WTC11 (cell line): Measurements from ENCODE around the gene ACOXL. TPM values are rescaled to one million over a fixed set of nuclear protein-coding genes. Genes with fewer than 3 reads are reported as not detected.

ENCODE experiments used
- ATAC-seq: fragments of 200-7000 bp; cut with Tn5 transposase; 2 replicates; pipeline ENCODE4 v1.10.0; 2021; ENCODE audit warnings: mild to moderate bottlenecking, moderate library complexity
- CTCF ChIA-PET: fragments of 300-600 bp; sonication (Branson Sonifier 250); formaldehyde crosslinking; loops from one replicate; lab custom pipeline; 2021; ENCODE audit warnings: antibody characterized with exemption; lab: Charles Lee
- POLR2A ChIA-PET: fragments of 350-600 bp; sonication (Branson Sonifier 250); formaldehyde crosslinking; loops from one replicate; lab custom pipeline; 2021; ENCODE audit warnings: antibody characterized with exemption; lab: Charles Lee
- DNase-seq: peaks from one replicate; pipeline ENCODE4 v3.0.0; 2021; ENCODE audit warnings: low spot score
- H3K27ac Mint-ChIP-seq: 2 replicates; pipeline ENCODE4 v1.8.0; 2021; ENCODE audit warnings: mixed read lengths
- H3K27me3 Mint-ChIP-seq: 2 replicates; pipeline ENCODE4 v1.8.0; 2021; ENCODE audit warnings: low read depth, mild to moderate bottlenecking, moderate library complexity, mixed read lengths
- H3K36me3 Mint-ChIP-seq: 2 replicates; pipeline ENCODE4 v1.8.0; 2021; ENCODE audit warnings: mixed read lengths
- H3K4me1 Mint-ChIP-seq: 2 replicates; pipeline ENCODE4 v1.8.0; 2022; ENCODE audit warnings: mixed read lengths
- H3K4me3 Mint-ChIP-seq: 2 replicates; pipeline ENCODE4 v1.8.0; 2021; ENCODE audit warnings: mild to moderate bottlenecking, moderate library complexity, mixed read lengths
- H3K9me3 Mint-ChIP-seq: 2 replicates; pipeline ENCODE4 v1.8.0; 2021; ENCODE audit warnings: mixed read lengths
- E2F5 ChIP-seq: sonication (generic); formaldehyde crosslinking; IDR thresholded peaks from 2 replicates; pipeline ENCODE4 v1.8.1; 2022; ENCODE audit warnings: mild to moderate bottlenecking, moderate library complexity, missing genetic modification reagents
- ESRRA ChIP-seq: sonication (generic); formaldehyde crosslinking; IDR thresholded peaks from 2 replicates; pipeline ENCODE4 v1.8.1; 2022; ENCODE audit warnings: mild to moderate bottlenecking, missing genetic modification reagents, borderline replicate concordance
- FOXK1 ChIP-seq: sonication (generic); formaldehyde crosslinking; IDR thresholded peaks from 2 replicates; pipeline ENCODE4 v1.8.0; 2022; ENCODE audit warnings: mild to moderate bottlenecking, moderate library complexity, missing genetic modification reagents
- GABPB1 ChIP-seq: sonication (generic); formaldehyde crosslinking; IDR thresholded peaks from 2 replicates; pipeline ENCODE4 v1.8.1; 2023; ENCODE audit warnings: mild to moderate bottlenecking, missing genetic modification reagents
- GRHL2 ChIP-seq: fragments of 250-450 bp; sonication (Bioruptor Pico); IDR thresholded peaks from 2 replicates; pipeline ENCODE4 v1.8.0; 2022; ENCODE audit warnings: mild to moderate bottlenecking, moderate library complexity; ENCODE audit not compliant: insufficient replicate concordance, severe bottlenecking
- HMGA2 ChIP-seq: fragments of 250-450 bp; sonication (Bioruptor Pico); IDR thresholded peaks from 2 replicates; pipeline ENCODE4 v1.4.0; 2021; ENCODE audit warnings: mild to moderate bottlenecking, moderate library complexity
- JUN ChIP-seq: sonication (generic); formaldehyde crosslinking; IDR thresholded peaks from 2 replicates; pipeline ENCODE4 v1.8.0; 2023; ENCODE audit warnings: mild to moderate bottlenecking, missing genetic modification reagents
- MAX ChIP-seq: sonication (generic); formaldehyde crosslinking; IDR thresholded peaks from 2 replicates; pipeline ENCODE4 v1.8.0; 2022; ENCODE audit warnings: mild to moderate bottlenecking, missing genetic modification reagents
- MXD4 ChIP-seq: fragments of 250-450 bp; sonication (Bioruptor Pico); IDR thresholded peaks from 2 replicates; pipeline ENCODE4 v1.8.0; 2021; ENCODE audit warnings: mild to moderate bottlenecking, moderate library complexity, borderline replicate concordance
- NFATC4 ChIP-seq: fragments of 250-450 bp; sonication (Bioruptor Pico); IDR thresholded peaks from 2 replicates; pipeline ENCODE4 v1.9.0; 2021; ENCODE audit warnings: mild to moderate bottlenecking
- NR3C1 ChIP-seq: sonication (generic); formaldehyde crosslinking; conservative IDR thresholded peaks from 2 replicates; pipeline ENCODE4 v1.8.1; 2023; ENCODE audit warnings: low read depth, mild to moderate bottlenecking, missing genetic modification reagents
- OVOL2 ChIP-seq: fragments of 250-450 bp; sonication (Bioruptor Pico); IDR thresholded peaks from 2 replicates; pipeline ENCODE4 v1.9.0; 2021; ENCODE audit warnings: mild to moderate bottlenecking, borderline replicate concordance
- RORB ChIP-seq: fragments of 250-450 bp; sonication (Bioruptor Pico); IDR thresholded peaks from 2 replicates; pipeline ENCODE4 v1.9.0; 2021; ENCODE audit warnings: mild to moderate bottlenecking
- SP1 ChIP-seq: sonication (generic); formaldehyde crosslinking; conservative IDR thresholded peaks from 2 replicates; pipeline ENCODE4 v1.8.1; 2022; ENCODE audit warnings: missing genetic modification reagents
- TCF7 ChIP-seq: sonication (generic); formaldehyde crosslinking; IDR thresholded peaks from 2 replicates; pipeline ENCODE4 v1.8.0; 2022; ENCODE audit warnings: mild to moderate bottlenecking, low read depth, missing genetic modification reagents, moderate library complexity
- TEAD1 ChIP-seq: sonication (generic); formaldehyde crosslinking; IDR thresholded peaks from 2 replicates; pipeline ENCODE4 v1.8.0; 2022; ENCODE audit warnings: mild to moderate bottlenecking, missing genetic modification reagents
- TP53 ChIP-seq: sonication (generic); formaldehyde crosslinking; IDR thresholded peaks from 2 replicates; pipeline ENCODE4 v1.8.1; 2023; ENCODE audit warnings: mild to moderate bottlenecking, missing genetic modification reagents
- ZNF219 ChIP-seq: sonication (generic); formaldehyde crosslinking; IDR thresholded peaks from 2 replicates; pipeline ENCODE4 v1.8.0; 2023; ENCODE audit warnings: missing genetic modification reagents, mild to moderate bottlenecking, borderline replicate concordance
- ZNF232 ChIP-seq: sonication (generic); formaldehyde crosslinking; IDR thresholded peaks from 2 replicates; pipeline ENCODE4 v1.8.0; 2022; ENCODE audit warnings: mild to moderate bottlenecking, missing genetic modification reagents
- ZNF416 ChIP-seq: fragments of 250-450 bp; sonication (Bioruptor Pico); IDR thresholded peaks from 2 replicates; pipeline ENCODE4 v1.9.0; 2021; ENCODE audit warnings: mild to moderate bottlenecking, inconsistent platforms
- total RNA-seq: library from RNA; stranded (reverse); gene quantifications from 3 replicates; pipeline ENCODE4 v1.2.3, GENCODE V29; 2021
- TF ChIP-seq, protein P1 (sequence below): fragments of 250-450 bp; sonication (Bioruptor Pico); IDR thresholded peaks from 2 replicates; pipeline ENCODE4 v1.8.0; 2021; ENCODE audit warnings: mild to moderate bottlenecking
- TF ChIP-seq, protein P2 (sequence below): sonication (generic); formaldehyde crosslinking; IDR thresholded peaks from 2 replicates; pipeline ENCODE4 v1.8.1; 2023; ENCODE audit warnings: mild to moderate bottlenecking, missing genetic modification reagents, borderline replicate concordance
- TF ChIP-seq, protein P3 (sequence below): sonication (generic); formaldehyde crosslinking; IDR thresholded peaks from 2 replicates; pipeline ENCODE4 v1.8.1; 2022; ENCODE audit warnings: missing genetic modification reagents, borderline replicate concordance
- TF ChIP-seq, protein P4 (sequence below): fragments of 250-450 bp; sonication (Bioruptor Pico); IDR thresholded peaks from 2 replicates; pipeline ENCODE4 v2.1.2; 2022; ENCODE audit warnings: mild to moderate bottlenecking, moderate library complexity

Gene ACOXL
- total RNA-seq, 1 experiment from 2014 or later, result 14.9 TPM

DNA sequence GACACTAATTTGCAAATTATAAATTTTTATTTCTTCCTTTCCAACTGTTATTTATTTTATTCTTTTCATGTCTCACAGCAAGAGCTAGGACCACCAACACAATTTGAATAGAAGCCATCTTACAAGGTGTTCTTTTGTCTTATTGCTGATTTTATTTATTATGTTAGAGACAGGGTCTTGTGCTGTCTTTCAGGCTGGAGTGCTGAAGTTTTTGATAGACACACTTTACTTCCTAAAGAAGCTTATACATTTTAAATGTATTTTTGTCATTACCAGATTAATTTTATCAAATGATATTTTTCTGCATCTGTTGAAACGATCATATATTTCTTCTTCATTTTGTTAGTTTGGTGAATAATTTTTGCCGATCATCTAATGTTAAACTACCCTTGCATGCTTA lies 258.1 kb downstream of the ACOXL start (continued):
- TF ChIP-seq, protein P1, sequence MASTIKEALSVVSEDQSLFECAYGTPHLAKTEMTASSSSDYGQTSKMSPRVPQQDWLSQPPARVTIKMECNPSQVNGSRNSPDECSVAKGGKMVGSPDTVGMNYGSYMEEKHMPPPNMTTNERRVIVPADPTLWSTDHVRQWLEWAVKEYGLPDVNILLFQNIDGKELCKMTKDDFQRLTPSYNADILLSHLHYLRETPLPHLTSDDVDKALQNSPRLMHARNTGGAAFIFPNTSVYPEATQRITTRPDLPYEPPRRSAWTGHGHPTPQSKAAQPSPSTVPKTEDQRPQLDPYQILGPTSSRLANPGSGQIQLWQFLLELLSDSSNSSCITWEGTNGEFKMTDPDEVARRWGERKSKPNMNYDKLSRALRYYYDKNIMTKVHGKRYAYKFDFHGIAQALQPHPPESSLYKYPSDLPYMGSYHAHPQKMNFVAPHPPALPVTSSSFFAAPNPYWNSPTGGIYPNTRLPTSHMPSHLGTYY, result no peak
- no peak for TF ChIP-seq GABPB1
- TF ChIP-seq SP1 (CRISPR knock-in tag), result no peak
- TF ChIP-seq, protein P2, sequence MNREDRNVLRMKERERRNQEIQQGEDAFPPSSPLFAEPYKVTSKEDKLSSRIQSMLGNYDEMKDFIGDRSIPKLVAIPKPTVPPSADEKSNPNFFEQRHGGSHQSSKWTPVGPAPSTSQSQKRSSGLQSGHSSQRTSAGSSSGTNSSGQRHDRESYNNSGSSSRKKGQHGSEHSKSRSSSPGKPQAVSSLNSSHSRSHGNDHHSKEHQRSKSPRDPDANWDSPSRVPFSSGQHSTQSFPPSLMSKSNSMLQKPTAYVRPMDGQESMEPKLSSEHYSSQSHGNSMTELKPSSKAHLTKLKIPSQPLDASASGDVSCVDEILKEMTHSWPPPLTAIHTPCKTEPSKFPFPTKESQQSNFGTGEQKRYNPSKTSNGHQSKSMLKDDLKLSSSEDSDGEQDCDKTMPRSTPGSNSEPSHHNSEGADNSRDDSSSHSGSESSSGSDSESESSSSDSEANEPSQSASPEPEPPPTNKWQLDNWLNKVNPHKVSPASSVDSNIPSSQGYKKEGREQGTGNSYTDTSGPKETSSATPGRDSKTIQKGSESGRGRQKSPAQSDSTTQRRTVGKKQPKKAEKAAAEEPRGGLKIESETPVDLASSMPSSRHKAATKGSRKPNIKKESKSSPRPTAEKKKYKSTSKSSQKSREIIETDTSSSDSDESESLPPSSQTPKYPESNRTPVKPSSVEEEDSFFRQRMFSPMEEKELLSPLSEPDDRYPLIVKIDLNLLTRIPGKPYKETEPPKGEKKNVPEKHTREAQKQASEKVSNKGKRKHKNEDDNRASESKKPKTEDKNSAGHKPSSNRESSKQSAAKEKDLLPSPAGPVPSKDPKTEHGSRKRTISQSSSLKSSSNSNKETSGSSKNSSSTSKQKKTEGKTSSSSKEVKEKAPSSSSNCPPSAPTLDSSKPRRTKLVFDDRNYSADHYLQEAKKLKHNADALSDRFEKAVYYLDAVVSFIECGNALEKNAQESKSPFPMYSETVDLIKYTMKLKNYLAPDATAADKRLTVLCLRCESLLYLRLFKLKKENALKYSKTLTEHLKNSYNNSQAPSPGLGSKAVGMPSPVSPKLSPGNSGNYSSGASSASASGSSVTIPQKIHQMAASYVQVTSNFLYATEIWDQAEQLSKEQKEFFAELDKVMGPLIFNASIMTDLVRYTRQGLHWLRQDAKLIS (CRISPR knock-in tag), result no peak
- no peak for TF ChIP-seq JUN (CRISPR knock-in tag)
- TF ChIP-seq OVOL2 (CRISPR knock-in tag), result no peak
- no peak for TF ChIP-seq TP53 (CRISPR knock-in tag)
- TF ChIP-seq NR3C1 (CRISPR knock-in tag), result no peak
- TF ChIP-seq, protein P3, sequence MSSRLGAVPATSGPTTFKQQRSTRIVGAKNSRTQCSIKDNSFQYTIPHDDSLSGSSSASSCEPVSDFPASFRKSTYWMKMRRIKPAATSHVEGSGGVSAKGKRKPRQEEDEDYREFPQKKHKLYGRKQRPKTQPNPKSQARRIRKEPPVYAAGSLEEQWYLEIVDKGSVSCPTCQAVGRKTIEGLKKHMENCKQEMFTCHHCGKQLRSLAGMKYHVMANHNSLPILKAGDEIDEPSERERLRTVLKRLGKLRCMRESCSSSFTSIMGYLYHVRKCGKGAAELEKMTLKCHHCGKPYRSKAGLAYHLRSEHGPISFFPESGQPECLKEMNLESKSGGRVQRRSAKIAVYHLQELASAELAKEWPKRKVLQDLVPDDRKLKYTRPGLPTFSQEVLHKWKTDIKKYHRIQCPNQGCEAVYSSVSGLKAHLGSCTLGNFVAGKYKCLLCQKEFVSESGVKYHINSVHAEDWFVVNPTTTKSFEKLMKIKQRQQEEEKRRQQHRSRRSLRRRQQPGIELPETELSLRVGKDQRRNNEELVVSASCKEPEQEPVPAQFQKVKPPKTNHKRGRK, result no peak
- no peak for TF ChIP-seq ZNF232 (CRISPR knock-in tag)

- Mint-ChIP-seq H3K4me1 (peaks cover 10% of the 10 kb centered on the region), H3K9me3 (peaks cover 6% of the 10 kb centered on the region; the same call in 1 of the 2 replicates), H3K36me3 (no peaks in the 10 kb centered on the region), H3K27me3 (no peaks in the 10 kb centered on the region), H3K27ac (no peak overlapping the region), H3K4me3 (no peak overlapping the region)
- DNase-seq (no peak), ATAC-seq (no peak)
- TF ChIP-seq, protein P4, sequence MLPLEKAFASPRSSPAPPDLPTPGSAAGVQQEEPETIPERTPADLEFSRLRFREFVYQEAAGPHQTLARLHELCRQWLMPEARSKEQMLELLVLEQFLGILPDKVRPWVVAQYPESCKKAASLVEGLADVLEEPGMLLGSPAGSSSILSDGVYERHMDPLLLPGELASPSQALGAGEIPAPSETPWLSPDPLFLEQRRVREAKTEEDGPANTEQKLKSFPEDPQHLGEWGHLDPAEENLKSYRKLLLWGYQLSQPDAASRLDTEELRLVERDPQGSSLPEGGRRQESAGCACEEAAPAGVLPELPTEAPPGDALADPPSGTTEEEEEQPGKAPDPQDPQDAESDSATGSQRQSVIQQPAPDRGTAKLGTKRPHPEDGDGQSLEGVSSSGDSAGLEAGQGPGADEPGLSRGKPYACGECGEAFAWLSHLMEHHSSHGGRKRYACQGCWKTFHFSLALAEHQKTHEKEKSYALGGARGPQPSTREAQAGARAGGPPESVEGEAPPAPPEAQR (CRISPR knock-in tag), result no peak
- TF ChIP-seq NFATC4 (CRISPR knock-in tag) (no peak), MXD4 (no peak), TCF7 (CRISPR knock-in tag) (no peak), E2F5 (CRISPR knock-in tag) (no peak), TEAD1 (no peak), NR3C1 (CRISPR knock-in tag) (no peak), ESRRA (CRISPR knock-in tag) (no peak), TP53 (CRISPR knock-in tag) (no peak), ZNF416 (no peak), FOXK1 (CRISPR knock-in tag) (no peak), GRHL2 (no peak), ZNF219 (CRISPR knock-in tag) (no peak), MAX (no peak), RORB (CRISPR knock-in tag) (no peak), HMGA2 (CRISPR knock-in tag) (no peak)
- ChIA-PET POLR2A (no interaction called here), CTCF (no interaction called here)
These were observed 259.5 kb downstream of the ACOXL start for GRCh38 chr2:110991911-110992310.
